Psoas muscle (tissue), 8 donors: ENCODE measurements around the gene GABPB1. TPM values are rescaled to one million over a fixed set of nuclear protein-coding genes. Genes with fewer than 3 reads are reported as not detected.

Experiments used
- ATAC-seq, 4 donors: fragments of 200-7000 bp; cut with Tn5 transposase; one replicate each; pipeline ENCODE4 v1.9.1; 2020; ENCODE audit warnings: moderate library complexity in 3 of 4, mild to moderate bottlenecking in 2 of 4
- DNase-seq, 2 donors: peaks; one replicate each; pipeline ENCODE4 v3.0.0-alpha.2; 2020
- H3K27ac ChIP-seq: fragments of 200-600 bp; one replicate; pipeline ENCODE4 v1.8.0; 2022
- H3K27me3 ChIP-seq, 3 donors: fragments of 200-600 bp in 1 of 3; one replicate each; pipeline versions ENCODE4 v1.6.1 to v1.8.0; 2013 to 2022; ENCODE audit warnings: low read length in 2 of 3, mild to moderate bottlenecking in 2 of 3, moderate library complexity in 1 of 3; ENCODE audit not compliant: insufficient read depth in 3 of 3
- H3K36me3 ChIP-seq, 2 donors: fragments of 200-600 bp in 1 of 2; one replicate each; pipeline versions ENCODE4 v1.6.1 to v1.8.0; 2013 to 2022; ENCODE audit warnings: low read depth in 1 of 2, mild to moderate bottlenecking in 1 of 2, moderate library complexity in 1 of 2; ENCODE audit not compliant: insufficient read depth in 1 of 2
- H3K4me1 ChIP-seq: fragments of 200-600 bp; one replicate; pipeline ENCODE4 v1.8.0; 2022
- H3K4me3 ChIP-seq: fragments of 200-600 bp; one replicate; pipeline ENCODE4 v1.8.0; 2022; ENCODE audit warnings: mild to moderate bottlenecking
- H3K9me3 ChIP-seq: fragments of 200-600 bp; one replicate; pipeline ENCODE4 v1.8.0; 2022
- WGBS, 3 donors: extraction: QIAGEN DNeasy Blood & Tissue Kit; methylation state at CpG; one replicate each; pipeline versions ENCODE4 v1.1.6 to v1.1.7; 2013; 5-methylcytosine and 5-hydroxymethylcytosine counted together
- intact Hi-C, 2 donors: fragments of 100-400 bp; cut with DNase I; formaldehyde crosslinking; loops; one replicate each; pipeline versions ENCODE4 v1.11.0 to v1.14.2; 2022
- polyA plus RNA-seq, 3 donors: library from polyadenylated mRNA; stranded (reverse); fragments of 200-250 nt; gene quantifications; one replicate each; pipeline ENCODE4 v1.2.3, GENCODE V29; 2013
- total RNA-seq, 4 donors: library from RNA; stranded (reverse); fragmentation: NEBNext Ultra II Directional in 2 of 4; extraction: Animal tissue kit (Norgen Biotek cat#: 25700) in 2 of 4; gene quantifications; one replicate each; pipeline versions ENCODE4 v1.2.1 to v1.2.4, GENCODE V29; 2021 to 2023
- TF ChIP-seq, protein P1 (sequence below): fragments of 200-600 bp; IDR thresholded peaks from one replicate; pipeline ENCODE4 v1.8.0; 2022; ENCODE audit warnings: antibody characterized with exemption
- donor health status: healthy with polysubstance abuse.
- donor health status: DM: no; HTN: no; CAD: no; lungs with moderate emphysema.
- donor health status: Bipolar disorder and iron deficiency.
- donor health status: healthy.
- donor health status: DM: yes; HTN: yes; CAD: no.
- donor health status: DM: no; HTN: no; CAD: no.
- donor health status: DM: no; HTN: no; CAD: no.
- donor health status: DM: yes; HTN: yes; CAD: no.

The GABPB1 gene
- total and polyA plus RNA-seq, 7 donors: 5.0 to 16.7 (median 6.6) TPM

DNA sequence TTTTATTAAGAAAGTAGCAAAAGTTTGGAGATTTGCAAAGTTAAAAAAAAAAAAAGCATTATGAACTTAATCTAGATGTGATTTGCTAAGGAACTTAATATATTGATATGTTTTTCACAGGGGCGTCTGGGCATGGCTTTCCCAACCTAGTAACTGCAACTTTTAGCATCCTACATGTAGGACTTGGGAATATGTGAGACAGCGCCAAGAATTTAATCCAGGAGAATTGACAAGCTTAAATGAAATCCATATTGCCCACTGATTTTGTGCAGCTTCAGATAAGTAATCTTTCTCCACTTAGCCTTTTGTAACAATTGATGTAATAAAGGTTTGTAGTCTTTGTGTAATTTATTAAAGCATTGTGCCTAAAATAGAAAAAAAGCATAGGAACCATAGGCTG lies 982 bp upstream of the GABPB1 start:
- ATAC-seq (no peak), DNase-seq (no peak)
- intact Hi-C loops: loop anchor here (5.0 to 10.0 kb wide), 2 partner anchors 66 to 1481 kb away; partner anchors contain the start of genes EID1 (in 1 of the 2) and USP8 (in 1 of the 2)
- 8 to 11% (median 10%) methylated on average over 2 of the region's 2 CpGs for WGBS, 3 donors
- H3K27me3 ChIP-seq: no peaks in the 10 kb centered on the region
- no peaks in the 10 kb centered on the region for H3K9me3 ChIP-seq
- TF ChIP-seq, protein P1, sequence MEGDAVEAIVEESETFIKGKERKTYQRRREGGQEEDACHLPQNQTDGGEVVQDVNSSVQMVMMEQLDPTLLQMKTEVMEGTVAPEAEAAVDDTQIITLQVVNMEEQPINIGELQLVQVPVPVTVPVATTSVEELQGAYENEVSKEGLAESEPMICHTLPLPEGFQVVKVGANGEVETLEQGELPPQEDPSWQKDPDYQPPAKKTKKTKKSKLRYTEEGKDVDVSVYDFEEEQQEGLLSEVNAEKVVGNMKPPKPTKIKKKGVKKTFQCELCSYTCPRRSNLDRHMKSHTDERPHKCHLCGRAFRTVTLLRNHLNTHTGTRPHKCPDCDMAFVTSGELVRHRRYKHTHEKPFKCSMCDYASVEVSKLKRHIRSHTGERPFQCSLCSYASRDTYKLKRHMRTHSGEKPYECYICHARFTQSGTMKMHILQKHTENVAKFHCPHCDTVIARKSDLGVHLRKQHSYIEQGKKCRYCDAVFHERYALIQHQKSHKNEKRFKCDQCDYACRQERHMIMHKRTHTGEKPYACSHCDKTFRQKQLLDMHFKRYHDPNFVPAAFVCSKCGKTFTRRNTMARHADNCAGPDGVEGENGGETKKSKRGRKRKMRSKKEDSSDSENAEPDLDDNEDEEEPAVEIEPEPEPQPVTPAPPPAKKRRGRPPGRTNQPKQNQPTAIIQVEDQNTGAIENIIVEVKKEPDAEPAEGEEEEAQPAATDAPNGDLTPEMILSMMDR: no peak
- peaks cover 2 to 30% of the 10 kb centered on the region in 2 donors for H3K36me3 ChIP-seq
- H3K4me1 ChIP-seq: peaks cover 30% of the 10 kb centered on the region
- H3K4me3 ChIP-seq: peak overlapping the region; percentile 97
- H3K27ac ChIP-seq: peak overlapping the region; percentile 100

DNA sequence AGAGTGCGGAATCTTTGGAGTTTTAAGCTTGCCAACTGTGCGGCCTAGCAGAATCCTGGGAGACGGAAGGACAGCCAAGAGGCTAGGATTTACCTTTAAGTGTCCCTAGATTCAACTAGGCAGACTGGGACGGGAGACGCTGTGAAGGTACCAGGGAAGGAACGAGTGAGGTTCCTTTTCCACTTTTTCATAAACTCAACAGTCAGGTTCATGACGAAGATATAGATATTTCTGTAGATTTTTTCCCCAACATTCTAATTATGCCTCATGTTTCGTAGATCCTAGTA lies 564 bp upstream of the GABPB1 start:
- 0 to 1% (median 0%) methylated on average over 8 of the region's 8 CpGs for WGBS, 3 donors
- Histone ChIP-seq H3K27ac (peak overlapping the region; percentile 100), H3K4me3 (peak overlapping the region; percentile 97), H3K36me3 (peaks cover 2 to 26% of the 10 kb centered on the region in 2 donors), H3K4me1 (peaks cover 34% of the 10 kb centered on the region), H3K27me3 (no peaks in the 10 kb centered on the region), H3K9me3 (no peaks in the 10 kb centered on the region)
- TF ChIP-seq, protein P1: no peak
- intact Hi-C loops: loop anchor here (5.0 to 10.0 kb wide), 2 partner anchors 67 to 1481 kb away; partner anchors contain the start of genes EID1 (in 1 of the 2) and USP8 (in 1 of the 2)
- no peak for DNase-seq
- ATAC-seq: peak in 3 of 4 donors; percentile 30 to 51 (median 48)

DNA sequence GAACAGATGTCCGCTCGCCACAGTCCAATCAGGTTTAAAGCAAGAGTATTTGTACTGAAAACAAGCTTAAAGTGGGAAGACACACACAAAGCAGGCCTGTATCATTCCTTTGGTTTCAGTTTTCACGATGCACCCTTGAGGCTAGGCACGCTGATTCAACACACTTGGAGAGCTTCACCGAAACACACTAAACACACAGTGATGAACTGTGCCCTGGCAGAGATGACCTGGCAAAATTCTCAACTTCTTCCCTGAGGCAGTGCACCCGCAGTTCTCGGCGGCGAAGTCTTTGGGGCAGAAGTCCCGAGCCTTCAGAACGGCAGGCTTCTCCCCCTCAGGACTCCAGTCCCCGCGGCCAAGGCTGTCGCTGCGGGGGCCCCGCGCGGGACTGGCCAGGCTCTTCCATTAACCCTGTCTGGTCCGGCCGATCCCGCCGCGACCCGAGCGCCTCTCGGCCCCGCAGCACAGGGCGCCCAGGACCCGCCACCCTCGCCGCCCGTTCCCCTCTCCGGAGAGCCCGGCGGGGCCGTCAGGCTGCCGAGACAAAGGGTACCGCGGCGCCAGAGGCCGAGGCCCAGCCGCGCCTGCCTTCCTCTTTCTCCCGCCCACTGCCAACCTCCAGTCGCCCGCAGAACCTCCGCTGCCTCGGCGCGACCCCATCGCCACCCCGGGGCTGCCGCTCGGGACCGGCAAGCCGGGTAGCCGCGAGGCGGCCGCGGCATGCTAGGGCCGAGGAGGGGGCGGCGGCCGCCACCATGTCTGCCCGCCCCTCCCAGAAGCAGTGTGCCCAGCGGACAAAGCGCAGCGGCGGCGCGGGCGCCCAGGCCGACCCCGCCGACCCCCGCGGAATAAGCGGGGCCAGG lies 792 bp downstream of the GABPB1 start:
- Histone ChIP-seq H3K27me3 (no peaks in the 10 kb centered on the region), H3K9me3 (no peaks in the 10 kb centered on the region), H3K36me3 (peaks cover 2 to 13% of the 10 kb centered on the region in 2 donors), H3K27ac (peak overlapping the region; percentile 100), H3K4me1 (peaks cover 47% of the 10 kb centered on the region), H3K4me3 (peak overlapping the region; percentile 97)
- peak; percentile 47 to 58 (median 54) for ATAC-seq
- peak; percentile 43 to 71 for DNase-seq
- intact Hi-C loops: loop anchor here in 1 of 2 donors (1.0 to 10.0 kb wide), 2 partner anchors 70 to 1479 kb away; partner anchors contain the start of genes EID1 and USP8
- TF ChIP-seq, protein P1: no peak
- WGBS, 3 donors: 0 to 1% (median 0%) methylated on average over 50 to 79 of the region's 79 CpGs

DNA sequence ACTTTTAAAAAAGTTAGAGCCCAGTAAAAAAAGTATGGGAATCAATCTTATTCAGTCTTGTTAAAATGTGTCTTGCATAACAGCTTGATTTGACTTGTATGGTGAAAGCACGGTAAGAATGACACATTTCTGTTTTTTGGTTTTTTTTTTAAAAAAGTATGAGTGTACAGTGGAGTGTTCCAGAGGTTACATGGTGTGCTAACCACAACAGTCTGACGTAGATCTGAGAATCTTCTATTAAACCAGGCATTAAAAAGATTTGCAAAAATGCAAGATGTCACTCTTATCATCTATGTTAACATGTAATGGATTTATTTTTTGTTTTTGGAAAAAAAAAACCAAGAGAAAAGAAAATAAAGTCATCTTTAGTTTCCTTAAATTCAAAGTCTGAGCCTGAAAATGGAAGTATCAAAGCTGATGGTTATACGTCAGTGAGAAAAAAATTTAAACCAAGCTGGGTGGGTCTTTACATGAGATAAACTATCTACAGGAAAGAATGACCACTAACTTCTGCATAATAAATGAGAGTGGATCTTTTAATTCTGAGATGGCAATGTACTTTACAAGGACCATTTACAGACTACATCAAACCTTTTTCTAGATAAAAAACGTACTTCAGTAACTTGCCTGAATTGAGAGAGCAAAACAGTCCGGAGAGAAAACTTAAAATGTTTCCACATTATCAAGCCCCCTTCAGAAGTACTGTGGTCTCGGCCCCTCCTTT lies 1.6 kb downstream of the GABPB1 start:
- Histone ChIP-seq H3K4me3 (peak overlapping the region; percentile 97), H3K27ac (peak overlapping the region; percentile 100), H3K36me3 (peaks cover 2 to 13% of the 10 kb centered on the region in 2 donors), H3K4me1 (peaks cover 54% of the 10 kb centered on the region), H3K27me3 (no peaks in the 10 kb centered on the region), H3K9me3 (no peaks in the 10 kb centered on the region)
- TF ChIP-seq, protein P1: no peak
- ATAC-seq (no peak), DNase-seq (no peak)
- WGBS, 3 donors: 1 to 3% (median 2%) methylated on average over 6 of the region's 6 CpGs
- intact Hi-C loops: loop anchor here in 1 of 2 donors (10.0 kb wide), 1 partner anchor 1479 kb away; the partner anchor contains the start of gene EID1
